ENCODE results near the gene ACAN. TPM values are rescaled to one million over a fixed set of nuclear protein-coding genes. Genes with fewer than 3 reads are reported as not detected.

ACAN gene
- total and polyA plus RNA-seq, 2 donors (not counting 3 experiments of a cell fraction or from before 2014, with no cell fraction given), result not detected

- no TSS peak for BruUV-seq (replicated peaks)
- H3K9me1 ChIP-seq (replicated peaks; ENCODE audit: control insufficient read depth, extremely low read depth, insufficient read depth, low read length), result no peaks in the 10 kb centered on the region
- no peak overlapping the region for H2AFZ ChIP-seq (ENCODE audit: low read depth, low read length)
- no peaks in the 10 kb centered on the region for H4K20me1 ChIP-seq (replicated peaks; ENCODE audit: control insufficient read depth, extremely low read depth, insufficient read depth, low read length)
- FAIRE-seq (no peak), DNase-seq (ENCODE audit: low read depth, low spot score) (no peak)
- no peak overlapping the region for H3K4me2 ChIP-seq (ENCODE audit: insufficient read depth, low read length)
- H3K9ac ChIP-seq (replicated peaks; ENCODE audit: extremely low read depth, insufficient read depth, low read length), result no peak overlapping the region
- dilution Hi-C loops (cut with MboI; ENCODE audit: extremely low pct_ligation_motif_present, low sequenced_read_pairs) (no loop called here), intact Hi-C loops (cut with micrococcal nuclease) (no loop called here)
- H3K27me3 ChIP-seq (ENCODE audit: control insufficient read depth in 2 of 2, insufficient read depth in 2 of 2, low read length in 2 of 2), result no peaks in the 10 kb centered on the region
- no peaks in the 10 kb centered on the region for H3K79me2 ChIP-seq (ENCODE audit: control insufficient read depth, insufficient read depth, low read length)
- ChIA-PET POLR2A (no interaction called here), CTCF (interaction anchor here (1.4 kb wide), 1 partner anchor 14 kb away, joined by 3 read pairs; no protein-coding TSS in a partner anchor)
- TF ChIP-seq JUN (IDR thresholded peaks at IDR 0.05; ENCODE audit: borderline replicate concordance, insufficient read depth, insufficient read length, low read depth) (no peak), GATA2 (IDR thresholded peaks at IDR 0.05; ENCODE audit: insufficient read depth, insufficient read length, low read depth, low read length) (no peak), POLR2AphosphoS5 (IDR thresholded peaks at IDR 0.05; ENCODE audit: insufficient read depth, low read depth, low read length) (no peak), CTCF (IDR thresholded peaks at IDR 0.05; ENCODE audit: extremely low read depth in 1 of 2, insufficient read depth in 1 of 2, low read depth in 1 of 2, low read length in 2 of 2) (no peak), FOS (IDR thresholded peaks at IDR 0.05; ENCODE audit: borderline replicate concordance, insufficient read depth, low read length) (no peak), EZH2 (IDR thresholded peaks at IDR 0.05; ENCODE audit: borderline replicate concordance, low read depth, low read length, severe bottlenecking) (no peak), MYC (IDR thresholded peaks at IDR 0.05; ENCODE audit: low read depth, low read length) (no peak), POLR2A (IDR thresholded peaks at IDR 0.05; ENCODE audit: low read depth, low read length) (no peak), MAX (IDR thresholded peaks at IDR 0.05; ENCODE audit: insufficient read depth, insufficient read length) (no peak)
- no peak overlapping the region for H3K27ac ChIP-seq (ENCODE audit: insufficient read depth, low read depth, low read length)
- no peak overlapping the region for H3K4me3 ChIP-seq (replicated peaks in 1 of 3; ENCODE audit: insufficient read depth in 1 of 3, low read depth in 1 of 3, low read length in 3 of 3)
- no peaks in the 10 kb centered on the region for H3K9me3 ChIP-seq (replicated peaks; ENCODE audit: control insufficient read depth, insufficient read depth, low read length)
- H3K4me1 ChIP-seq (ENCODE audit: control insufficient read depth, extremely low read depth, insufficient read depth, low read length), result no peaks in the 10 kb centered on the region
- no peaks in the 10 kb centered on the region for H3K36me3 ChIP-seq (ENCODE audit: control insufficient read depth in 2 of 2, extremely low read depth in 1 of 2, insufficient read depth in 2 of 2, low read length in 2 of 2)
These were observed 35.9 kb downstream of the ACAN start for GRCh38 chr15:88839146-88839545.
